OCI-LY7 (cell line): ENCODE results near the gene SIAH1. TPM values are rescaled to one million over a fixed set of nuclear protein-coding genes. Genes with fewer than 3 reads are reported as not detected.

ENCODE experiments used
- BruUV-seq: library from RNA; stranded (reverse); fragments of 400-500 nt; replicated peaks from 2 replicates; lab custom pipeline; 2021; lab: Mats Ljungman, UMichigan
- CTCF ChIA-PET: fragments of 300-600 bp; sonication (Branson Sonifier 250); formaldehyde crosslinking; loops from one replicate; lab custom pipeline; 2022; ENCODE audit warnings: antibody characterized with exemption; ENCODE audit not compliant: unreplicated experiment; lab: Charles Lee
- POLR2A ChIA-PET: fragments of 300-600 bp; sonication (Branson Sonifier 250); formaldehyde crosslinking; loops from one replicate; lab custom pipeline; 2022; ENCODE audit warnings: antibody characterized with exemption; lab: Charles Lee
- DNase-seq: peaks from one replicate; pipeline ENCODE4 v3.0.0-alpha.2; 2015; ENCODE audit warnings: low spot score
- H2AFZ ChIP-seq: fragments of 200-600 bp; sonication (generic), shearing (Covaris generic); 2 replicates; pipeline ENCODE4 v1.6.1; 2014; ENCODE audit warnings: mild to moderate bottlenecking, antibody characterized with exemption, low read length, moderate library complexity
- H3K27ac ChIP-seq: fragments of 200-600 bp; sonication (generic); 2 replicates; pipeline ENCODE4 v1.5.1; 2014; ENCODE audit warnings: mixed run types, low read depth, mild to moderate bottlenecking, moderate library complexity, low read length, inconsistent platforms; ENCODE audit not compliant: poor library complexity, severe bottlenecking
- H3K36me3 ChIP-seq: fragments of 200-600 bp; sonication (generic); 2 replicates; pipeline ENCODE4 v1.6.1; 2014; ENCODE audit warnings: mild to moderate bottlenecking, antibody characterized with exemption, low read length, moderate library complexity, mixed read lengths; ENCODE audit not compliant: insufficient read depth
- H3K4me1 ChIP-seq: fragments of 200-600 bp; sonication (generic); 2 replicates; pipeline ENCODE4 v1.5.1; 2014; ENCODE audit warnings: mild to moderate bottlenecking, low read length; ENCODE audit not compliant: insufficient read depth, poor library complexity, severe bottlenecking
- H3K4me2 ChIP-seq: fragments of 200-600 bp; sonication (generic); 2 replicates; pipeline ENCODE4 v1.6.1; 2014; ENCODE audit warnings: mild to moderate bottlenecking, low read length
- H3K4me3 ChIP-seq: fragments of 200-600 bp; sonication (generic); 2 replicates; pipeline ENCODE4 v1.5.1; 2014; ENCODE audit warnings: mild to moderate bottlenecking, low read depth, low read length; ENCODE audit not compliant: poor library complexity, severe bottlenecking
- H3K79me2 ChIP-seq: fragments of 200-600 bp; sonication (generic); 2 replicates; pipeline ENCODE4 v1.6.1; 2016; ENCODE audit warnings: low read depth, mild to moderate bottlenecking, low read length, moderate library complexity, mixed read lengths; ENCODE audit not compliant: insufficient read depth
- H3K9me2 ChIP-seq: fragments of 200-600 bp; sonication (generic); 2 replicates; pipeline ENCODE4 v1.6.1; 2016; ENCODE audit warnings: mild to moderate bottlenecking, low read length, mixed read lengths; ENCODE audit not compliant: insufficient read depth
- H3K9me3 ChIP-seq: fragments of 200-600 bp; sonication (generic); 2 replicates; pipeline ENCODE4 v1.6.1; 2014; ENCODE audit warnings: mild to moderate bottlenecking, mixed run types, low read length, mixed read lengths
- H4K20me1 ChIP-seq: fragments of 200-600 bp; sonication (generic); 2 replicates; pipeline ENCODE4 v1.6.1; 2014; ENCODE audit warnings: mild to moderate bottlenecking, antibody characterized with exemption, low read length, moderate library complexity, mixed read lengths; ENCODE audit not compliant: insufficient read depth
- CTCF ChIP-seq: fragments of 200-600 bp; sonication (generic); conservative IDR thresholded peaks from 2 replicates; pipeline ENCODE4 v1.5.1; 2014; ENCODE audit warnings: mild to moderate bottlenecking, antibody characterized with exemption, low read length, moderate library complexity, mixed read lengths
- EZH2phosphoT487 ChIP-seq: fragments of 200-600 bp; sonication (generic); IDR thresholded peaks from 2 replicates; pipeline ENCODE4 v1.6.1; 2018; ENCODE audit warnings: low read depth, borderline replicate concordance, mild to moderate bottlenecking, mixed run types, antibody characterized with exemption, low read length, moderate library complexity, mixed read lengths
- intact Hi-C: fragments of 100-400 bp; cut with micrococcal nuclease; formaldehyde crosslinking; loops from one replicate; pipeline ENCODE4 v1.10.0; 2022; ENCODE audit not compliant: unreplicated experiment
- total RNA-seq, 2 experiments: library from RNA; depleted of rRNA in 1 of 2; stranded (reverse); fragments of >200 nt in 1 of 2; shearing (Covaris generic) in 1 of 2; gene quantifications; 2 replicates each; pipeline ENCODE4 v1.2.3, GENCODE V29; 2014 to 2022

Gene SIAH1
- total RNA-seq, 2 experiments from 2014 or later, result 18.9 to 22.8 TPM

GRCh38 chr16:48433850-48434530, 48.8 kb upstream of the SIAH1 start:
- no TSS peak for BruUV-seq
- Histone ChIP-seq H3K4me1 (peaks cover 50% of the 10 kb centered on the region), H3K36me3 (no peaks in the 10 kb centered on the region), H3K27ac (peak overlapping the region; percentile 71), H4K20me1 (no peaks in the 10 kb centered on the region), H3K79me2 (no peaks in the 10 kb centered on the region), H2AFZ (peak overlapping the region; percentile 60), H3K9me2 (no peaks in the 10 kb centered on the region), H3K4me2 (peak overlapping the region; percentile 55), H3K4me3 (no peak overlapping the region), H3K9me3 (no peaks in the 10 kb centered on the region)
- intact Hi-C loops, result loop anchor here (2.0 to 5.0 kb wide), 2 partner anchors 47 to 81 kb away; partner anchors contain the start of gene SIAH1
- no peak for DNase-seq
- POLR2A ChIA-PET, result interaction anchor here (1.3 kb wide), 1 partner anchor 8 kb away, joined by 3 read pairs; no protein-coding TSS in a partner anchor
- TF ChIP-seq CTCF, result no peak
- no peak for TF ChIP-seq EZH2phosphoT487
- CTCF ChIA-PET, result interaction anchor here (0.6 kb wide), 1 partner anchor 13 kb away, joined by 3 read pairs; no protein-coding TSS in a partner anchor

DNA sequence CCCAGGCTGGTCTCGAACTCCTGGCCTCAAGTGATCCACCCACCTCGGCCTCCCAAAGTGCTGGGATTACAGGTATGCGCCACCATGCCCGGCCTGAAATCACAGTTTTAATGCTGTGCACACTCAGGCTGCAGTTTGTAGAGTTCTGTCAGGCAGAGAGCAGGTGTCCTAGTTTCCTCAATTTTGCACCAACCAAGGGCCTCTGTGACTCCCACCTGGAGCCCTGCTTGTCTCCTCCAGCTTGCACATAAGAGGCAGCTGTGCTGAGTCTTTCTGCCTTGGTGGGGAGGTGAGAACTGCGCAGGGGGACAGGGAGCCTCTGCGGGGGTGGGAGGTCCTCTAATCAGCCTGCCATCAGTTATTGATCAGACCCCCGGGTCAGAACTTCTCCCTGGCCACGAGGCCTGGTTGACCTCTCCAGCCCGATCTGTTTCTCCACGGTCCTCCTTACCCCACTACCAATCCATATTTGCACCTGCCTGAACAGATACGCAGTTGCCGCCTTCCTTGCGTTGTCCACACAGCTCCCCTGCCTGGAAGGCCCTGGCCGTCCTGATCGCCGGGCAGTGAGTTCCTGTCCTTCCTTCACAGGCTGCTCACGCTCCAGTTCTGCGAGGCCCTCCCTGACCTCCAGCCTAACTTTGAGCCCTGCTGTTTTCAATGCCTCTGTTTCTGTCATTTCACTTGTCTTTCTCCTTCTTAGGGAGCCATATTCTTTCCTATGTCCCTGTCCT, 48.1 kb upstream of the SIAH1 start:
- Histone ChIP-seq H3K79me2 (no peaks in the 10 kb centered on the region), H4K20me1 (no peaks in the 10 kb centered on the region), H2AFZ (peak overlapping the region; percentile 60), H3K9me3 (no peaks in the 10 kb centered on the region), H3K27ac (peak overlapping the region; percentile 71), H3K36me3 (no peaks in the 10 kb centered on the region), H3K9me2 (no peaks in the 10 kb centered on the region), H3K4me1 (peaks cover 50% of the 10 kb centered on the region), H3K4me3 (no peak overlapping the region), H3K4me2 (peak overlapping the region; percentile 55)
- peak; percentile 79 for DNase-seq
- BruUV-seq, result no TSS peak
- TF ChIP-seq CTCF (no peak), EZH2phosphoT487 (no peak)
- CTCF ChIA-PET, result no interaction called here
- intact Hi-C loops, result loop anchor here (5.0 kb wide), 1 partner anchor 46 kb away; the partner anchor contains the start of gene SIAH1
- POLR2A ChIA-PET, result no interaction called here
